ENCODE measurements around the gene CHSY1. TPM values are rescaled to one million over a fixed set of nuclear protein-coding genes. Genes with fewer than 3 reads are reported as not detected.

Gene CHSY1
- total and polyA plus RNA-seq, 2 of the 4 experiments (the other 2 are of a cell fraction): 40.9 to 53.2 TPM

Other genes with a start within 250 kb of the CHSY1 start
- 39.8 and 67.5 TPM in 2 replicates for gene SELENOS, start 25.4 kb upstream of the CHSY1 start, total RNA-seq (2012; rRNA removed)
- 73.9 and 77.1 TPM in 2 replicates for gene SELENOS, start 25.4 kb upstream of the CHSY1 start, polyA plus RNA-seq (2012; rRNA removed)
- gene SNRPA1, start 43.2 kb upstream of the CHSY1 start, total RNA-seq (2012; rRNA removed): 37.1 and 47.5 TPM in 2 replicates
- 75.8 and 79.9 TPM in 2 replicates for gene SNRPA1, start 43.2 kb upstream of the CHSY1 start, polyA plus RNA-seq (2012; rRNA removed)
- gene PCSK6, start 237.7 kb upstream of the CHSY1 start, total RNA-seq (2012; rRNA removed): not detected in 2 replicates
- not detected in 2 replicates for gene PCSK6, start 237.7 kb upstream of the CHSY1 start, polyA plus RNA-seq (2012; rRNA removed)